Head of caudate nucleus (tissue), 42 donors: ENCODE measurements around the gene SIGLEC7.
A peak's percentile ranks its signal among the peaks of the same experiment; 100 is the strongest.

Experiments used
- DNase-seq, 42 donors: peaks; one replicate each; pipeline versions ENCODE4 v3.0.0 to v3.0.0-alpha.2; 2020 to 2021; ENCODE audit warnings: mixed read lengths in 7 of 42
- intact Hi-C: fragments of 100-400 bp; cut with DNase I; formaldehyde crosslinking; loops from one replicate; pipeline ENCODE4 v1.15.0; 2022

The SIGLEC7 gene

DNA sequence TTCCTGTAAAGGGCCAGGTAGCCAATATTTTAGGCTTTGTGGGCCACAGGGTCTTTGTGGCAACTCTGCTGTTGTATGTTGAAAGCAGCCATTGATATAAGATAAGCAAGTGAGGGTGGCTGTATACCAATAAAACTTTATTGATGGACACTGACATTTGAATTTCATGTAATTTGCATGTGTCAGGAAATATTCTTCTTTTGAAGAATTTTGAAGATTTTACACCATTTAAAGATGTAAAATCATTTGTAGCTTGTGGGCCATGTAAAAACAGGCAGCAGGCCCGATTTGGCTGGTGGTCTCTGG, 31.5 kb upstream of the SIGLEC7 start:
- no peak for DNase-seq
- intact Hi-C loops, result no loop called here

GRCh38 chr19:51111606-51112005, 30.5 kb upstream of the SIGLEC7 start:
- intact Hi-C loops, result no loop called here
- DNase-seq, result no peak

DNA sequence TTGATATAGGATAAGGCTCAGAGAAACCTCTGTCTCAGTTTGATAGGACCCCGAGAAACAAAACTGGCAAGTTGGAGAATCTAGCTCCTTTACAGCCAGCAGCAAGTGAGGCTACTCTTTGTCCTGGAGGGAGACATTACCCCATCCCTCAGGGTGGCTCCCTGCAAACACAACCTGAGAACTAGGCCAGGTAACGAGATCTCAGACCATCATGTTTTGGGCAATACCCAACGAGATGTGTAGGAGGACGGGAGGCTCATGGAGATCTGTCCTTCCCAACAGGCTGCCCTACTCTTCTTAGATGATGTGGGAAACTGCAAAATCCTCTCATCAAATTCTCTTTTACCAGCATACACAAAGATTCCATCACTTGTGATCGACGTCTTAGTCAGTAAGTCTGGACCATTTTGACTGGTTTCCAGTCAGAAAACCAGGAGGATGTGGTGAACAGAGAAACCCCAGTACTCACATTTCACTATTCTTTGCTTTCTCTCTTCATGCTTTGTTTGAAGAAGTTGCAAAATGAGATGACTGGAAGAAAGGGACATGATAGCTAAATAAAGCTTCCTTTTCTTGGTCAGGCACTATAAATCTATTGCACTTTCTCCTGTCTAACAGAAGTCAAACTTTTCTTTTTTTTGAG, 27.9 kb upstream of the SIGLEC7 start:
- DNase-seq, result no peak
- intact Hi-C loops, result no loop called here

DNA sequence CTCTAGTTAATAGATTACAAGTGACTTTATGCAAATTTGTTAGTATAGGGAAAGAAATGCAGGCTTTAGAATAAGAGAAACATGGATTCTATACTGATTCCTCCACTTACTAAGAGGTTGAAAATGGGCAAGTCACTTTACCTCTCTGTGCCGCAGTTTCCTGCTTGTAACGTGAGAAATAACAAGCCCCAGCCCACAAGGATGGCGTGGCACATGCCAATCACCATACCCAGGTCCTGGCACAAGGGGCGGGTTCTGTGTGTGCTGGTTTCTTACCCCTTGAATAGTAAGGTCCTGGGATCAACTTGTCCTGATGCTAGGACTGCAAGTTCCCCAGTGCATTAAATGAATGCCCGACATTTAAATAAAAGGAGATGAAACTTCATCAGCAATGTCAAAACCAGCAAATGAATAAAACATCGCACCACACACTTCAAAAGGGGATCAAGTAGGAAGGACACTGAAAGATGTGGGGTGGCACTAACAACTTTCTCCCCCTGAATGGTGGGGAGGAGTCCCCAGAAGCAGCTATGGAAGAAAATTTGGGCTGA, 25.3 kb upstream of the SIGLEC7 start:
- intact Hi-C loops, result no loop called here

DNA sequence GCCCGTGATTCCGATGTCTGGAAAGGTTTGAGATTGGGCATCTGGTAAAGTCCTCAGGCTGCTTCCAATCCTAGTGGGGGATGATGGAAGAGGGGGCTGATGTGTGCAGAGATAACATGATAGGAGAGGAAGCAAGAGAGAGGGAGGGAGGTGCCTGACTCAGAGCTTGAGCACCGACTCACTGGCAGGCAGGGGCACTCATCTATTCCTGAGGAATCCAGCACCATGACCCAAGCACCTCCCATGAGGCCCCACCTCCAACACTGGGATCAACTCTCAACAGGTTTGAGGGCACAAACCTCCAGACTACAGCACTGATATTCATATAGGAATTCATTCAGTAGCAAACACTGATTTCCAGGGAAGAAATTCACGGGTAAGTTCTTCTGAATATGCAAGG, 23.0 kb upstream of the SIGLEC7 start:
- no peak for DNase-seq
- intact Hi-C loops, result no loop called here

More for the DNA sequence above, 25.3 kb upstream of the SIGLEC7 start:
- no peak for DNase-seq

- intact Hi-C loops, result no loop called here
- no peak for DNase-seq
Measured at GRCh38 chr19:51119611-51120010, 22.5 kb upstream of the SIGLEC7 start.

- intact Hi-C loops, result no loop called here
- no peak for DNase-seq
Measured at GRCh38 chr19:51120160-51120559, 21.9 kb upstream of the SIGLEC7 start.

- intact Hi-C loops, result no loop called here
- DNase-seq, result no peak
Measured at GRCh38 chr19:51121257-51121656, 20.8 kb upstream of the SIGLEC7 start.

GRCh38 chr19:51122112-51122981, 19.8 kb upstream of the SIGLEC7 start:
- intact Hi-C loops, result no loop called here
- peak in 3 of 42 donors; percentile 25 to 45 (median 26) for DNase-seq

DNA sequence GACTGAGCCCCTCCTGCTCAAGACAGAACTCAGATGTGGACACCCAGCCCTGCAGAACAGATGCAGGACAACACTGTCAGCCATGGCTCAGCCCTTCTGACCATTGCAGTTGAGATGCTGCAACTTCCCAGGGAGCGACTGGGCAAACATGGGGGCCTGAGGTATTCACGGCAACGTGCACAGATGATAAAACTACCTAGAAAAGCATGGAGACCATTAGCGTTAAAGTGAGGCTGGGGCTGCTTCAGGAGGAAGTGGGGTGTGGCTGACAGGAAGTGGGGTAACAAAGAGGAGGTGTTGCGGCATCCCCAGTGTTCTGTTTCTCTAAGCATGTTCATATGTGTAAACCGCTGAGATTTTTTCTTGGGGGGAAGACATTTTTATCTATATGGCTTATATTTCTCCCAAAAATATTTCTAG, 18.7 kb upstream of the SIGLEC7 start:
- DNase-seq, result peak in 2 of 42 donors; percentile 29 to 46
- intact Hi-C loops, result no loop called here

DNA sequence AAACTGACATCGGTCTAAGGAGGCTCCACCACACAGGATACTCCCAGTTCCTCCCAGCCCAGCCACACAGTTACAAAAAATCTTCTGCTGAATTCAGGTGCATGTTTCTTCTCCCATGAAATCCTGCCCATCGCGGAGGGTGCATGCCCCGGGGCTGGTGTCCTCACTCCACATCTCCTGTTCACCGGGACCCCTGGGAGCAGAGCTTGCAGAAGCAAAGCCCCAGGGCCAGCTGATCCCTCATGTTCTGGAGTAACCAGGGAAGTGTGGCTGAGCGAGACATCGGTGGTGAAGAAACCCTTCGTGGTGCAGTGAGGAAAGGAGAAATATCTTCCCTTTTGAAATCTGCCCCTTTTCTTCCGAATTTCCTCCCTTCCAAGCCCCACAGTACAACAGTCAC, 18.3 kb upstream of the SIGLEC7 start:
- DNase-seq, result no peak
- intact Hi-C loops, result no loop called here

DNA sequence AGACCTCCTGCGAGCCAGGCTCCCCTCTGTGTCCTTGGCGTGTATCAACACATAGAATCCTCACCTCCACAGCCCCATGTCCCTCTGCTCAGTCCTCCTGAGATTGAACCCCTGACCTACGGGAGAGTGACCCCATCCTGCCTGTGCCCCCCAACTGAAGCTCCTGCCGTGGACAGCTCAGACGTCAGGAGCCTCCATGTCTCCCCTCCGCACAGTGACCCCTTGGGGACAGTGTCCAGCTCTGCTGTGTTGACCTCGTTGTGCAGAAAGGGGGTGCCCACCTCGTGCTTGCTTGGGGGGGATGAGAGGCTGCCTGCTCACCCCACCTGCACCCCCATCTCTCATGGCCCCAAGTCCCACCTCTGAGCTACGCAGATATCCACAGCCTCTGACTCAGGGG, 17.9 kb upstream of the SIGLEC7 start:
- no peak for DNase-seq
- intact Hi-C loops, result no loop called here

DNA sequence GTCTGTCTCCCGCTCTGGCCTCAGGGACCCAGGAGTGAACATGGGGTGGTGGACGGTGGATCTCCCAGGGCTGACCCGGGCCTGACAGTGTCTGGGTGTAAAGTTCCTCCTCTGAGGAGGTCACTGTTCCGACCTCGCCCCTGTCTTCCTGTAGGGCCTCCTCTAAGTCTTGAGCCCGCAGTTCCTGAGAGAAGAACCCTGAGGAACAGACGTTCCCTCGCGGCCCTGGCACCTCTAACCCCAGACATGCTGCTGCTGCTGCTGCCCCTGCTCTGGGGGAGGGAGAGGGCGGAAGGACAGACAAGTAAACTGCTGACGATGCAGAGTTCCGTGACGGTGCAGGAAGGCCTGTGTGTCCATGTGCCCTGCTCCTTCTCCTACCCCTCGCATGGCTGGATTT, 17.4 kb upstream of the SIGLEC7 start, which contains the start of gene SIGLEC9:
TSS of gene SIGLEC9 (plus strand) at position 178 of the 400 bp plus-strand sequence. CDS start at position 247, 69 bp downstream.
- intact Hi-C loops, result no loop called here
- DNase-seq, result peak in 29 of 42 donors; percentile 14 to 71 (median 43)

GRCh38 chr19:51125421-51126075, 16.6 kb upstream of the SIGLEC7 start:
- intact Hi-C loops, result no loop called here
- DNase-seq, result peak in 1 of 42 donors; percentile 14

GRCh38 chr19:51127032-51127431, 15.1 kb upstream of the SIGLEC7 start:
- no peak for DNase-seq

DNA sequence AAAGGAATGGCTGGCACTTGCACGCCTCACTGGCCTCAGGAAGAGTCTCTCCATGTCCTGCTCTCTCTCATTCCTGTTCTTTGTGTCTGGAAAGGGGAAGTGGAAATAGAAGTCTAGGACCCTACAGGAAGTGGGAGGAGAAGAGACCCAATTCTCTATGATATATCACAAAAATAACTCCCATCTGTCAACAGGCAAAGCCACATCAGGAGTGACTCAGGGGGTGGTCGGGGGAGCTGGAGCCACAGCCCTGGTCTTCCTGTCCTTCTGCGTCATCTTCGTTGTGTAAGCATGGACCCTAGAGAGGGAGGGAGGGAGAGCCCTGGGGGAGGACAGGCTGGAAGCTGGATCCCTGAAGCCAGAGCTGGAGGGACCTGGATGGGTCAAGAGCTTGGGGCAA, 14.3 kb upstream of the SIGLEC7 start:
- intact Hi-C loops, result no loop called here
- peak in 8 of 42 donors; percentile 19 to 63 (median 28) for DNase-seq

More at GRCh38 chr19:51127032-51127431, 15.1 kb upstream of the SIGLEC7 start:
- intact Hi-C loops, result no loop called here

DNA sequence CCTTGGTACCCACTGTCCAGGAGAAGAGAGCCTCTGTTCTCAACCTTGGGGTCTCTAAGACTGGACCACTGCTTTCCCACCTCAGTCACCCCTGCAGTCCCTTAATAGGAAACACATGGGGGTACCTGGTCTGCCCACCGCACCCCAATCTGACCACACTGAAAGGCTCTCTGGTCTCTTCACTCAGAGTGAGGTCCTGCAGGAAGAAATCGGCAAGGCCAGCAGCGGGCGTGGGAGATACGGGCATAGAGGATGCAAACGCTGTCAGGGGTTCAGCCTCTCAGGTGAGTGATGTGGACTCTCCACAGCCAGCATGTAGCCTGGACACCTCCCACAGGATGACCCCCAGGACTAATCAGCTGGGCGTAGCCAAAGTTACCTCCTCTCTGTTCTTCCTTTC, 13.9 kb upstream of the SIGLEC7 start:
- DNase-seq, result no peak
- intact Hi-C loops, result no loop called here

- intact Hi-C loops, result no loop called here
Measured at GRCh38 chr19:51129716-51130115, 12.4 kb upstream of the SIGLEC7 start.

GRCh38 chr19:51131780-51132680, 10.1 kb upstream of the SIGLEC7 start:
- peak in 5 of 42 donors; percentile 23 to 44 (median 39) for DNase-seq
- intact Hi-C loops, result no loop called here

More at GRCh38 chr19:51129716-51130115, 12.4 kb upstream of the SIGLEC7 start:
- no peak for DNase-seq
